Nephron progenitor cell (in vitro differentiated cells): ENCODE measurements around the gene IDUA.
"Not testable (repeated sequence)": the region's sequence is repeated elsewhere in the genome, so short reads cannot be mapped to it uniquely, and the experiment has no call there.

Experiments used
- DNase-seq: peaks from one replicate; pipeline ENCODE4 v3.0.0; 2021
- H3K27ac Mint-ChIP-seq: 2 replicates; pipeline ENCODE4 v1.8.0; 2021; ENCODE audit warnings: mild to moderate bottlenecking, moderate library complexity, mixed read lengths
- H3K27me3 Mint-ChIP-seq: 2 replicates; pipeline ENCODE4 v1.8.0; 2021; ENCODE audit warnings: mild to moderate bottlenecking, low read depth, mixed read lengths; ENCODE audit not compliant: poor library complexity
- H3K36me3 Mint-ChIP-seq: 2 replicates; pipeline ENCODE4 v1.8.0; 2021; ENCODE audit warnings: low read depth, mixed read lengths
- H3K4me1 Mint-ChIP-seq: 2 replicates; pipeline ENCODE4 v1.8.0; 2021; ENCODE audit warnings: mixed read lengths
- H3K4me3 Mint-ChIP-seq: 2 replicates; pipeline ENCODE4 v1.8.0; 2021; ENCODE audit warnings: mild to moderate bottlenecking, moderate library complexity, mixed read lengths
- H3K9me3 Mint-ChIP-seq: 2 replicates; pipeline ENCODE4 v1.8.0; 2021; ENCODE audit warnings: mild to moderate bottlenecking, moderate library complexity, mixed read lengths
- TF ChIP-seq, protein P1 (sequence below): fragments of 200-600 bp; sonication (generic); IDR thresholded peaks from 2 replicates; pipeline ENCODE4 v1.5.0; 2021; ENCODE audit warnings: antibody characterized with exemption

Gene IDUA

DNA sequence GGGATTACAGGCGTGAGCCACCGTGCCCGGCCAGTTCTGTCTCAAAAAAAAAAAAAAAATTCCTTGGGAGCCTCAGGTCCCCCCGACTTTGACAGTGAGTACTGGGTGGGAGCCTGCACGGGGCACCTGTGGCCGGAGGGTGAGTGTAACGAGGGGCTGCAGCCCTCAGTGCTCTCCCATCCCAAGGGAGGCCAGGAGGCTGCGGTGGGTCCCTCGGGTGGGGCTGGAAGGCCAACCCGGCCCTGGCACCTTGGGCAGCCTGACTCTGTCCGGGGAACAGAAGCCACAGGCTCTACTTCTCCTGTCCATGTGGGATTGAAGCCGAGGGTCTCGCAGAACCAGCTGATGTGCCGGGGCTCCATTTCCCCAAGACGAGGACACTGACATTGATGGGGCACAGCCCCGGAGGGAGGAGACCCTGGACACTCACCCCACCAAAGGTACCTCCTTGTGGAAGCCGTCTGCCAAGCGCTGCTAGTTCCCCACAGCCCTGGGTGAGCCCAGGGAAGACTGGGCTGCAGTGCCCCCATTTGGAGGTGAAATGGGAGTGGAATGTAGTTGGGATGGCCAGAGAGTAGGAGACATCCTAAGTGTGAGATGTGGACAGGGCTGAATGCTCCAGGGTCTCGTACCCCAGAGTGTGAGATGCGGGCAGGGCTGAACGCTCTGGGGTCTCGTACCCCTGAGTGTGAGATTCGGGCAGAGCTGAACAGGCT lies 8.6 kb downstream of the IDUA start:
- TF ChIP-seq, protein P1, sequence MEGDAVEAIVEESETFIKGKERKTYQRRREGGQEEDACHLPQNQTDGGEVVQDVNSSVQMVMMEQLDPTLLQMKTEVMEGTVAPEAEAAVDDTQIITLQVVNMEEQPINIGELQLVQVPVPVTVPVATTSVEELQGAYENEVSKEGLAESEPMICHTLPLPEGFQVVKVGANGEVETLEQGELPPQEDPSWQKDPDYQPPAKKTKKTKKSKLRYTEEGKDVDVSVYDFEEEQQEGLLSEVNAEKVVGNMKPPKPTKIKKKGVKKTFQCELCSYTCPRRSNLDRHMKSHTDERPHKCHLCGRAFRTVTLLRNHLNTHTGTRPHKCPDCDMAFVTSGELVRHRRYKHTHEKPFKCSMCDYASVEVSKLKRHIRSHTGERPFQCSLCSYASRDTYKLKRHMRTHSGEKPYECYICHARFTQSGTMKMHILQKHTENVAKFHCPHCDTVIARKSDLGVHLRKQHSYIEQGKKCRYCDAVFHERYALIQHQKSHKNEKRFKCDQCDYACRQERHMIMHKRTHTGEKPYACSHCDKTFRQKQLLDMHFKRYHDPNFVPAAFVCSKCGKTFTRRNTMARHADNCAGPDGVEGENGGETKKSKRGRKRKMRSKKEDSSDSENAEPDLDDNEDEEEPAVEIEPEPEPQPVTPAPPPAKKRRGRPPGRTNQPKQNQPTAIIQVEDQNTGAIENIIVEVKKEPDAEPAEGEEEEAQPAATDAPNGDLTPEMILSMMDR: no peak
- no peak overlapping the region for H3K27ac Mint-ChIP-seq
- H3K9me3 Mint-ChIP-seq: no peaks in the 10 kb centered on the region
- H3K4me1 Mint-ChIP-seq: peaks cover 6% of the 10 kb centered on the region
- no peak for DNase-seq
- peaks cover 51% of the 10 kb centered on the region for H3K27me3 Mint-ChIP-seq
- H3K4me3 Mint-ChIP-seq: no peak overlapping the region
- H3K36me3 Mint-ChIP-seq: no peaks in the 10 kb centered on the region

DNA sequence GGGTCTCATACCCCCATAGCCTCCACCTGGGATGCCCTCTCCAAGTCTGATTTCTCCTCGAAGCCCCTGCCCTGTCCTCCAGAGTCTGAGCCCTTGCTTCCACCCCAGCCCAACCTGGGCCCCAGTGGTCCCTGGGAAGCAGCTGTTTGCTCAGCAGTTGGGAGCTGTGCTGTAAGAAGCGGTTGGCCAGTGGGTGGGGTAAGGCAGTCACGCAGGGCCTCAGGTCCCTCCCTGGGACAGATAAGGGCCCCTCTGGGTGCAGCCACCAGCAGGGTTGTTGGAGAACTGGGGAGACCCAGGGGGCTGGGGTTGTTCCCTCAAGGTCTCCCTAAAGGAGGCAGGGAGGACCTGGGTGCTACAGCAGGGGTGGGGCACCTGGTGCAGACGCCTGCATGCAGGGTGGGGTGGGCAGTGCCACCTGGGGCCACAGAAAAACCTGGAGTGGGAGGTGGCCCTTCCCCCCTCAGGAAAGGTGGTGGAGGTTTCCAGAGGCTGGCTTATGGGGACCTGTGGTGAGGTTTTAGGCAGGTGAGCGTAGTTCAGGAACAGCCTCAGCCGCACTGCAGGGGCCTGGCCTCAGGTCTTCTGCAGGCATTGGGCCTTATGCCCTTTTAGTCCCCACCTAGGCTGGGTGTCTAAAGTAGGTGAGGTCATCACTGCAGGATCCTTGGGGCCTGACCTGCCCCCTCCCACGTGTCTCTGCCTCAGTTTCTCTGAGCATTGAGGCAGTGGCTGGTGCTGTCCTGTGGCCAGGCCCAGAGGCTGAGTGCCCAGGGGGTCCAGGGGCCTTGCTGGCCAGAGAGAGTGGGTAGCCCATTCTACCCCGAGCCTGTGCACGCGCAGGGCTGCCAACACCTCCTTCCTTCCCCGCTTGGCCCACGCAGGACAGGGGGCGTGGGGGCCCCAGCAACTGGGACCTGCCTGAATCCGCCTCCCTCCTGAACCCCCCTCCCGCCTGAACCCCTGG lies 9.5 kb downstream of the IDUA start:
- TF ChIP-seq, protein P1: no peak
- peak; percentile 4 for DNase-seq
- Mint-ChIP-seq H3K4me1 (peaks cover 6% of the 10 kb centered on the region), H3K9me3 (no peaks in the 10 kb centered on the region), H3K27me3 (peaks cover 59% of the 10 kb centered on the region), H3K27ac (no peak overlapping the region), H3K4me3 (peak overlapping the region; percentile 25), H3K36me3 (no peaks in the 10 kb centered on the region)

DNA sequence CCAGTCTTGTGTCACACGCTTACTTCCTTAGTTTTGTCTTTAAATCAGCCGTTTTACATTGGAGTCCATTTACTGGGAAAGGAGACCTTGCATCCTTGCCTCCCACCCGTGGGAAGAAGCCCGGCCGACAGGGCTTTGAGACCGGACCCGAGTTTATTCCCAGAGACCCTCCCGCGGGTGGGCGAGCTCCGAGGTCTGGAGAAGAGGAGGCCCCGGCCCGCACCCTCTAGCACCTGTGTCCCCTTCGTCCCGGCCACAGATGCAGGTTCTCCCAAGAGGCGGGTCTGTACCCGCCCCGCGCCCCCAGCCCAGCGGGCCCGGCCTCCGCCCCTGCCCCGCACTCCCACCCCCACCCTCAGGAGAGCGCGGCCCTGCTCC lies 10.1 kb downstream of the IDUA start:
- H3K9me3 Mint-ChIP-seq: no peaks in the 10 kb centered on the region
- DNase-seq: no peak
- TF ChIP-seq, protein P1: no peak
- peaks cover 6% of the 10 kb centered on the region for H3K4me1 Mint-ChIP-seq
- H3K36me3 Mint-ChIP-seq: no peaks in the 10 kb centered on the region
- peak overlapping the region; percentile 25 for H3K4me3 Mint-ChIP-seq
- H3K27ac Mint-ChIP-seq: no peak overlapping the region
- H3K27me3 Mint-ChIP-seq: peaks cover 66% of the 10 kb centered on the region

DNA sequence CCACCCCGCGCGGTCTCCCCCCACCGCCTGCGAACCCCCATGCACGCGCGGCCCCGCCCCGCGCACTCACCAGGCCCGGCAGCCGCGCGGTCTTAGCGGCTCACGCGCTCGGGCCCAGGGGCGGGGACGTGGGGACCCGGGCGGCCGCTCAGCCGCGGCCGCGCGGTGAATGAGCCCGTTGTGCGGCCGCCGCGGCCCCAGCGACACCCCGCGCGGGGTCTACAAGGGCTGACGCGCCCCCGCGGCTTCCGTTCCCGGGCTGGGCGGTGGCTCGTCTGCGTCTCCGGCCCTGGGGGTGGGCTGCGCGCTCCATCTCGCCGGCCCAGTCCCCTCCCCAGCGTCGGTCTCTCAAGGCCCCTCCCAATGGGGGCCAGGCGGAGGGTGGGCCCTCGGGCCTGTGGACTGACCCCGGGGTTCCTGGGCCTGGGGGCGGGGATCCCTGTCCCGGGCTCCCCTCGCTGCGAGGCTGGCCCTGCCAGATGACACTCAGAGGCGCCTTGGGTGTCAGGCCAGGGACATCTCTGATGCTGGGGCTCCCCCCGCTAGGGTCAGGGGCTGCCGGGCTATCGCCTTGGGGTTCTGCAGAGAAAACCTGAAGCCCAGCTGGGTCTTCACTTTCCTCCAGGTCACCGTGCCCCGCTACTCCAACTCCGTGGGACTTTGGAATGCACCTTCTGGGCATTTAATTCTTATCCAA lies 10.7 kb downstream of the IDUA start:
- Mint-ChIP-seq H3K4me3 (no peak overlapping the region), H3K9me3 (no peaks in the 10 kb centered on the region), H3K4me1 (peaks cover 4% of the 10 kb centered on the region), H3K36me3 (no peaks in the 10 kb centered on the region), H3K27me3 (peaks cover 70% of the 10 kb centered on the region), H3K27ac (no peak overlapping the region)
- TF ChIP-seq, protein P1: no peak
- peak; percentile 64 for DNase-seq

DNA sequence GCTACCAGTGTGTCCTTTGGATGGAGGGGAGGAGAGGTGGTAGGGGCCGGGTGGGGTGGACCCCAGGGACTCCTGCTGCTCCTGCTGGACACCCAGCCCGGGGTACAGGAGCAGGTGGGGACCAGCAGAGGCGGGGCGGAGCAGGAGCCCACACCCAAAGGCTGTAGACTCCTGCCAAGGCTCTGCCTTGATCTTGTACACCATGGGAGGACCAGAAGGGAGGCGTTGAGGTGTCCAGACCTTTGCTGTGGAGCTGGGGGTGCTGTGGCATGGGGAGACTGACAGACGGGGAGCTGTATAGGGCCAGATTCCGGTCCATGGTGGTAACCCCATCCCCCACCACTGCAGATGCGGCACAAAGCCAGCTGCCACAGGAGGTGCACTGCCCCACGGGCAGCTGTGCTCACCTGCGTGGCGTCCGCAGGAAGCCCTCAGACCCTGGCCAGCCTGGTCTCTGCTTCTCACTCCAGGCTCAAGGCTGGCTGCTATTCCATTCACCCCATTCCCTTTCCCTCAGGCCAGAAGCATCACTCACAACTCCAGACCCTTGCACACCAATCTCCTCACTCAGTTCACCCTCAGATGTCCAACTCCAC lies 11.3 kb downstream of the IDUA start:
- Mint-ChIP-seq H3K4me1 (no peaks in the 10 kb centered on the region), H3K36me3 (no peaks in the 10 kb centered on the region), H3K9me3 (no peaks in the 10 kb centered on the region), H3K27me3 (peaks cover 71% of the 10 kb centered on the region), H3K27ac (no peak overlapping the region), H3K4me3 (peak overlapping the region; percentile 34)
- DNase-seq: peak; percentile 4
- TF ChIP-seq, protein P1: no peak

DNA sequence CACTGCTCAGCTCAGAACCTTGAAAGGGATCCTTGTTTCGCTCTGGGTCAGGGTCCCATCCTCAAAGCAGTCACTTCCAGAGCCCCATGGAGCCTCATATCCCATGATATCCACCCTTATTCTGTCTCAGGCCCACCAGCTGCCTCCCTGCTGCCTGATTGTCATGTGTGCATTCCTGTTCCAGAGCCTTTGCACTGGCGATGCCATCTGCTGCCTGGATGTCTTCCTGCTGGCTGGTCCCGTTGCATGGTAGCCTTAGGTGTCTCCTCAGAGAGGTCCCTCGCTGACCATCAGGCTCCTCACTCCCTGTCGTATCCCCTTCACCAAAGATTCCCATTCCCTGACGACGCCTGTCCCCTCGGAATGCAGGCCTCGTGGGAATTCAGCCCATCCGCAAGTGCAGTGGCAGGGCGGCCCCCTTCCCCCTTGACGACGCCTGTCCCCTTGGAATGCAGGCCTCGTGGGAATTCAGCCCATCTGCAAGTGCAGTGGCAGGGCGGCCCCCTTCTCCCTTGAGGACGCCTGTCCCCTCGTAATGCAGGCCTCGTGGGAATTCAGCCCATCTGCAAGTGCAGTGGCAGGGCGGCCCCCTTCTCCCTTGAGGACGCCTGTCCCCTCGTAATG lies 12.5 kb downstream of the IDUA start:
- H3K36me3 Mint-ChIP-seq, H3K9me3 Mint-ChIP-seq, H3K4me1 Mint-ChIP-seq, H3K27ac Mint-ChIP-seq: not testable (repeated sequence)
- peak; percentile 8 for DNase-seq
- H3K27me3 Mint-ChIP-seq: peaks cover 83% of the 10 kb centered on the region
- peak overlapping the region; percentile 64 for H3K4me3 Mint-ChIP-seq
